Activated naive CD4-positive, alpha-beta T cell treated with anti-CD3 and anti-CD28 coated beads, Interleukin-2, amount 50 U/mL, for 24 hours (primary cell): ENCODE data around the gene MB21D2.
"Not testable (repeated sequence)": the region's sequence is repeated elsewhere in the genome, so short reads cannot be mapped to it uniquely, and the experiment has no call there.

Source experiments
- H3K27ac Mint-ChIP-seq: one replicate; pipeline ENCODE4 v1.8.0; 2021; ENCODE audit warnings: mild to moderate bottlenecking, mixed read lengths
- H3K27me3 Mint-ChIP-seq: one replicate; pipeline ENCODE4 v1.8.0; 2021; ENCODE audit warnings: mixed read lengths
- H3K36me3 Mint-ChIP-seq: one replicate; pipeline ENCODE4 v1.8.0; 2021; ENCODE audit warnings: mixed read lengths
- H3K4me1 Mint-ChIP-seq: one replicate; pipeline ENCODE4 v1.8.0; 2021; ENCODE audit warnings: mixed read lengths
- H3K4me3 Mint-ChIP-seq: one replicate; pipeline ENCODE4 v1.8.0; 2021; ENCODE audit warnings: mild to moderate bottlenecking, mixed read lengths
- H3K9me3 Mint-ChIP-seq: one replicate; pipeline ENCODE4 v1.8.0; 2021; ENCODE audit warnings: mixed read lengths

Gene MB21D2

GRCh38 chr3:192795021-192795420, 122.6 kb downstream of the MB21D2 start:
- Mint-ChIP-seq H3K27me3 (no peaks in the 10 kb centered on the region), H3K27ac (no peak overlapping the region), H3K4me1 (no peaks in the 10 kb centered on the region), H3K4me3 (no peak overlapping the region), H3K36me3 (peaks cover 1% of the 10 kb centered on the region), H3K9me3 (no peaks in the 10 kb centered on the region)

- Mint-ChIP-seq H3K36me3 (peaks cover 1% of the 10 kb centered on the region), H3K27ac (no peak overlapping the region), H3K4me1 (no peaks in the 10 kb centered on the region), H3K4me3 (no peak overlapping the region), H3K27me3 (no peaks in the 10 kb centered on the region), H3K9me3 (no peaks in the 10 kb centered on the region)
Observed at GRCh38 chr3:192794216-192794615, 123.4 kb downstream of the MB21D2 start.

GRCh38 chr3:192788816-192789515, 128.7 kb downstream of the MB21D2 start:
- not testable (repeated sequence) for H3K36me3 Mint-ChIP-seq, H3K4me3 Mint-ChIP-seq, H3K9me3 Mint-ChIP-seq, H3K27ac Mint-ChIP-seq, H3K4me1 Mint-ChIP-seq, H3K27me3 Mint-ChIP-seq

- H3K27ac Mint-ChIP-seq, result no peak overlapping the region
- H3K36me3 Mint-ChIP-seq, result peaks cover 5% of the 10 kb centered on the region
- peaks cover 16% of the 10 kb centered on the region for H3K9me3 Mint-ChIP-seq
- H3K4me3 Mint-ChIP-seq, result no peak overlapping the region
- H3K27me3 Mint-ChIP-seq, result peaks cover 3% of the 10 kb centered on the region
- H3K4me1 Mint-ChIP-seq, result peaks cover 5% of the 10 kb centered on the region
Observed at GRCh38 chr3:192778508-192778907, 139.1 kb downstream of the MB21D2 start.

GRCh38 chr3:192774341-192774740, 143.3 kb downstream of the MB21D2 start:
- H3K4me1 Mint-ChIP-seq, H3K27ac Mint-ChIP-seq, H3K27me3 Mint-ChIP-seq, H3K36me3 Mint-ChIP-seq, H3K4me3 Mint-ChIP-seq: not testable (repeated sequence)
- H3K9me3 Mint-ChIP-seq, result peaks cover 18% of the 10 kb centered on the region

GRCh38 chr3:192772240-192772894, 145.3 kb downstream of the MB21D2 start:
- no peak overlapping the region for H3K27ac Mint-ChIP-seq
- H3K4me1 Mint-ChIP-seq, result no peaks in the 10 kb centered on the region

GRCh38 chr3:192758654-192759053, 159.0 kb downstream of the MB21D2 start:
- H3K4me3 Mint-ChIP-seq, result no peak overlapping the region
- no peak overlapping the region for H3K27ac Mint-ChIP-seq
- peaks cover 4% of the 10 kb centered on the region for H3K9me3 Mint-ChIP-seq
- no peaks in the 10 kb centered on the region for H3K4me1 Mint-ChIP-seq
- H3K36me3 Mint-ChIP-seq, result no peaks in the 10 kb centered on the region
- H3K27me3 Mint-ChIP-seq, result peaks cover 8% of the 10 kb centered on the region

More at GRCh38 chr3:192772240-192772894, 145.3 kb downstream of the MB21D2 start:
- no peaks in the 10 kb centered on the region for H3K27me3 Mint-ChIP-seq
- peaks cover 5% of the 10 kb centered on the region for H3K36me3 Mint-ChIP-seq
- H3K9me3 Mint-ChIP-seq, result peaks cover 18% of the 10 kb centered on the region
- no peak overlapping the region for H3K4me3 Mint-ChIP-seq

GRCh38 chr3:192751148-192751547, 166.5 kb downstream of the MB21D2 start:
- Mint-ChIP-seq H3K4me3 (no peak overlapping the region), H3K9me3 (peaks cover 4% of the 10 kb centered on the region), H3K27ac (no peak overlapping the region), H3K36me3 (no peaks in the 10 kb centered on the region), H3K4me1 (no peaks in the 10 kb centered on the region), H3K27me3 (peaks cover 7% of the 10 kb centered on the region)

GRCh38 chr3:192750201-192750600, 167.5 kb downstream of the MB21D2 start:
- Mint-ChIP-seq H3K4me3 (no peak overlapping the region), H3K27me3 (peaks cover 2% of the 10 kb centered on the region), H3K4me1 (no peaks in the 10 kb centered on the region), H3K27ac (no peak overlapping the region), H3K36me3 (no peaks in the 10 kb centered on the region), H3K9me3 (no peaks in the 10 kb centered on the region)

GRCh38 chr3:192747746-192748145, 169.9 kb downstream of the MB21D2 start:
- Mint-ChIP-seq H3K4me1 (no peaks in the 10 kb centered on the region), H3K4me3 (no peak overlapping the region), H3K9me3 (no peaks in the 10 kb centered on the region), H3K27me3 (peaks cover 1% of the 10 kb centered on the region), H3K27ac (no peak overlapping the region), H3K36me3 (no peaks in the 10 kb centered on the region)

GRCh38 chr3:192747145-192747544, 170.5 kb downstream of the MB21D2 start:
- no peak overlapping the region for H3K27ac Mint-ChIP-seq
- H3K4me3 Mint-ChIP-seq, result no peak overlapping the region
- no peaks in the 10 kb centered on the region for H3K4me1 Mint-ChIP-seq
- H3K9me3 Mint-ChIP-seq, result no peaks in the 10 kb centered on the region
- H3K36me3 Mint-ChIP-seq, result no peaks in the 10 kb centered on the region
- H3K27me3 Mint-ChIP-seq, result peaks cover 1% of the 10 kb centered on the region
